OCI-M1 (cell line): ENCODE measurements around the gene GBP6.
"Not testable (repeated sequence)": the region's sequence is repeated elsewhere in the genome, so short reads cannot be mapped to it uniquely, and the experiment has no call there.

Experiments
- DNase-seq: peaks from one replicate; lab custom pipeline; 2025; lab: John Stamatoyannopoulos, UW

The GBP6 gene, protein sequence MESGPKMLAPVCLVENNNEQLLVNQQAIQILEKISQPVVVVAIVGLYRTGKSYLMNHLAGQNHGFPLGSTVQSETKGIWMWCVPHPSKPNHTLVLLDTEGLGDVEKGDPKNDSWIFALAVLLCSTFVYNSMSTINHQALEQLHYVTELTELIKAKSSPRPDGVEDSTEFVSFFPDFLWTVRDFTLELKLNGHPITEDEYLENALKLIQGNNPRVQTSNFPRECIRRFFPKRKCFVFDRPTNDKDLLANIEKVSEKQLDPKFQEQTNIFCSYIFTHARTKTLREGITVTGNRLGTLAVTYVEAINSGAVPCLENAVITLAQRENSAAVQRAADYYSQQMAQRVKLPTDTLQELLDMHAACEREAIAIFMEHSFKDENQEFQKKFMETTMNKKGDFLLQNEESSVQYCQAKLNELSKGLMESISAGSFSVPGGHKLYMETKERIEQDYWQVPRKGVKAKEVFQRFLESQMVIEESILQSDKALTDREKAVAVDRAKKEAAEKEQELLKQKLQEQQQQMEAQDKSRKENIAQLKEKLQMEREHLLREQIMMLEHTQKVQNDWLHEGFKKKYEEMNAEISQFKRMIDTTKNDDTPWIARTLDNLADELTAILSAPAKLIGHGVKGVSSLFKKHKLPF

DNA sequence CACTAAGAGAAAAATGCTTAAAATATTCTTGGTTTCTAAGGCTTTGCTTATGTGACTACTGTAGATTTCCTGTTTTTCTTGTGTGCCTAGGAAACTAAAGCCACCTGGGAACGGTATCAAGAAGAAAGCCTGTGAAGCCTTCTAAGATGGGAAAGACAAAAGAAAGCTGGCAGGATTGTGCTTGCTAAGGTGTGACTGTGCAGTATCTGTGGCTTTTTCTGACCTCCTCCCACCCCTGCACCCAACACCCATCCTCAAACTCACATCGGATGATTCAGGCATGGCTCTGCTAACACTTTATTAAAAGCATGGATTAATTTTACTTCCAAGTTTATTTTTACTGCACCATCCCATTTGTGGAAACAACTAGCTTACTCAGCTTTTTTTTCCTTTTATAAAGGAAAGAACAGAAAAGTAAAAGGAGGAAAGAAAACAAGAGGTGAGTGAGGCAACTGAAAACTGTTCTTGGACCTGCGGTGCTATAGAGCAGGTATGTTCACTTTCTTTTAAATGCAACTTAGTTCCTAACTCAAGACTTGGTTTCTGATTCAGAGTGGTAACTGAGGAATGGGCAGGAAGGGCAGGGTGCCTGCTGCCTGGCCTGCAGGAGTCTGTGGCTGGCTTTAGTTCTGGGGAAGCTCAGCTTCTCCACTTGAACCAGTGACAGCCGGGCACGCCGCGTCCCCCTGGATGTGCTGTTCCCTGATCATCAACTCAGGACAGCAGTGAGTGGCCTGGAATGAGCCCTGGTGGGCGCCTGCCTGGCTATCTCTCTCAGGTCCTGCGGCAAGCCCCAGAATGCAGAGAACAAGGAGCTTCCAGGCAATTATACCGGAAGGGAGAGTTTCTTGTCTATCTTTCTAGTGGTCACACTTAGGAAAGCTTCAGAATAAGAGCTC is at the start of gene GBP6:
GBP6 (plus strand) TSS at position 422 of the 899 bp plus-strand sequence. CDS start 4,493 bp downstream, outside the sequence.
- no peak for DNase-seq

GRCh38 chr1:89322402-89322801 is 41.5 kb upstream of the GBP6 start:
- DNase-seq = no peak

DNA sequence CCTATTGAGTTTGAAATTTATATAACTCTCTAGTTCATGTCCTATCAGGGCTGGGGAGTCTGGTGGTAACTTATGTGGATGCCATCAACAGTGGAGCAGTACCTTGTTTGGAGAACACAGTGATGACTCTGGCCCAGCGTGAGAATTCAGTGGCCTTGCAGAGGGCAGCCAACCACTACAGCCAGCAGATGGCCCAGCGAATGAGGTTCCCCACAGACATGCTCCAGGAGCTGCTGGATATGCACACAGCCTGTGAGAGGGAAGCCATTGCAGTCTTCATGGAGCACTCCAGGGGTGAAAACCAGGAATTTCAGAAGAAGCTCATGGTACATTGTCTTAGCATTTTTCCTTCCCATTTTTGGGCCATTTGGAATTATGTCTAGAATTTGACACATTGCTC is 32.0 kb upstream of the GBP6 start:
- DNase-seq = no peak

DNA sequence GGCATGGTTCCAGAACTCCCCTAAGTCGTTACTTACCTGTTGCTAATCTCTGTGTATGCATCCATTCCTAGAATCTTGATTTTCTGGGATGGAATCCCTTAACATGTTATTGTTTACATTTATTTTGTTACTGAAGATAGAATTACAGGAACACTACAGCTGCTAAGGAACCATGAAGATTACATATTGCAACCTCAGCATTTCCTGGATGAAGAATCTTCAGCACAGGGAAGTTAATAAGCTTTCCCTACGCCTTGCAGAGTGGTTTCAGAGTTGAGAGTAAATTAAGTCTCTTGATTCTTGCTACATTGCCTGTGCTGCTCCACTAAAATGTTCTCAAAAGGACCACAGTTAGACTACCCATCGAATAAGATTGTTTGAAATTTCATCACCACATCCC is 31.4 kb upstream of the GBP6 start:
- no peak for DNase-seq

GRCh38 chr1:89335486-89335885 is 28.4 kb upstream of the GBP6 start:
- DNase-seq = peak; percentile 4

DNA sequence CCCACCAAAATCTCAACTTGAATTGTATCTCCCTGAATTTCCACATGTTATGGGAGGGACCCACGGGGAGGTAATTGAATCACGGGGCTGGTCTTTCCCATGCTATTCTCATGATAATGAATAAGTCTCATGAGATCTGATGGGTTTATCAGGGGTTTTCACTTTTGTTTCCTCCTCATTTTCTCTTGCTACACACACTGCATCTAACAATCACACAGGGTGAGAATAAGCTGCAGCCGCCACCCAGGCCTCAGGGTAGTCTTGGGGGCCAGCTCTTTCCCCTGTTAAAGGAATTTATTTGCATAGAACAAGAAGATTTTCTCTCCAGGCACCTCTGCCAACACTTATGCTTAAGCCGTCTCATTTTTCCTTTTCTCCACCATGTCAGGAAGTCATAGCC is 26.0 kb upstream of the GBP6 start:
- DNase-seq = no peak

DNA sequence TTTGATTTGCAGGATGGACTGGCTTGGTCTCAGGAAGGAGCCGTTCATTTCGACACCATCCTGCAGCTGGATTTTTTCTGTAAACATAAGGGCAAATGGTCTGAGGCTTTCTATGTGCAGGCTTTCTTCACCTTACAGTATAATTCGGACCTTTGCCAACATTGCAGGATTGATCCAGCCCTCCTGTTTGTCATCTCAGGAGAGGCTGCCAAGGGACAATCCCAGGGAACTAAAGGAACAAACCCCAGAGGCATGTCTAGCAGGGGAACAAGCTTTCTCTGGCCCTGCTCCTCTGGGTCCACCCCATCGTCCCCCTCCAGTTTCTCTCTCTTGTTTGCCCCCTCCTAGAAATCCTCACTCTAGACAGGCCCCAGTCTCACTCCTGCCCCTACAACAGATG is 24.8 kb upstream of the GBP6 start:
- no peak for DNase-seq

- not testable (repeated sequence) for DNase-seq
Observed at GRCh38 chr1:89345479-89345878, 18.4 kb upstream of the GBP6 start.

DNA sequence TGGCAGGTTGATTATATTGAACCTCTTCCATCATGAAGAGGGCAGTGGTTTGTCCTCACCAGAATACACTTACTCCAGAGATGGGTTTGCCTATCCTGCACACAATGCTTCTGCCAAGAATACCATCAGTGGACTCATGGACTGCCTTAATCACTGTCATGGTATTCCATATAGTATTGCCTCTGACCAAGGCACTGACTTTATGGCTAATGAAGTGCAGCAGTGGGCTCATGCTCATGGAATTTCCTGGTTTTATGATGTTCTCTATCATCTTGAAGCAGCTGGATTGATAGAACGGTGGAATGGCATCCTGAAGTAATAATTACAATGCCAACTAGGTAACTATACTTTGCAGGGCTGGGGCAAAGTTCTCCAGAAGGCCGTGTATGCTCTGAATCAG is 16.6 kb upstream of the GBP6 start:
- DNase-seq = no peak

DNA sequence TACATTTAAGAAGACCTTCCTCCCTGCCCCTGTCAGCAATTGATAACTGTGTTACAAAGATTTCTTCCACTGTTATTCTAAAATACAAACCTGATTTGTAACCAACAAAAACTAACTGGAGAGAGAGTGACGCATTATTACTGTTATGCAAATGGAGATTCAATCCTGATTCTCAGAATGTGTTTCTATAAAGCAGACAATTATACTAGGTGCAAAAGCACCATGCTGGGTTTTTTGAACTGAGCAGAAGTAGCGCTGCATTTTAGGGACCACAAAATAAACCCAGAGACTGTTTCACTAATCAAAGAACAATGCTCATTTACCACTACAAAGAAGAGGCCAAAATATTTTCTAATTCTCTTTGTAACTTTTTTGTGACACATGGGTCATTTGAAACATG is 13.6 kb upstream of the GBP6 start:
- no peak for DNase-seq

GRCh38 chr1:89351597-89352311 is 12.1 kb upstream of the GBP6 start:
- no peak for DNase-seq

- DNase-seq = no peak
Observed at GRCh38 chr1:89352421-89352820, 11.4 kb upstream of the GBP6 start.

DNA sequence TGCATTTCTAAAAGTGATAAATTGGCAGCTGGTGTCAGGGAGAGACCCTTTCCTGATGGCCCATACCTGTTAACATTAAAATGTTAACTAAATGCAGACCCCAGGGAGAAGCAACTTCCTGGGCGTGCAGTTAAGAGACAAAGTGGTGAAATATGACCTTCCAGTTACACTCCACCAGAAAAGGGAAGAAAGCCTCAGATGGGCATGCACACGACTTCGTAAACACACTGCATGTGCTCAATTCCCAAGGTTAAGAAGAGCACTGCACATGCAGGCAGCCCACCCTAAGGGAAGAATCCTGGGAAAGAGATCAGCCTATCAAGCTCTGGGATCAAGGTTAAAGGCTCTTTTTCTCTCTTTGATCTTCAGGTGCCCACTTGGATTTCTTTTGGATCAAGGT is 9.7 kb upstream of the GBP6 start:
- no peak for DNase-seq

DNA sequence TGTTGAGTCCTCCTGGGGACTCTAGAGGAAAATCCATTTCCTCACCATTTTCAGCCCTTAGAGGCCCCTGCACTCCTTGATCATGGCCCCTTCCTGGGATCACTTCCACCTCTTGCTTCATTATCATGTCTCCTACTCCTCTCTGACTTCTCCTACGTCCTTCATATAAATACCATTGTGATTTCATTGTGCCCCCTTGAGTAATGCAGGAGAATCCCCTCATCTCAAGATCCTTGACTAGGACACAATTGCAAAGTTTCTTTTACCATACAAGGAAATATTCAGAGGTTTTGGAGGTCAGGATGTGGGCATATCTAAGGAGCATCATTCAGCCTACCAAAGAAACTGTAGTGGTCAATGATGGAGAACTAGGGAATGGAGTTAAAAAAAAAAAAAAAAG is 8.8 kb upstream of the GBP6 start:
- DNase-seq = no peak

GRCh38 chr1:89356658-89357400 is 7.0 kb upstream of the GBP6 start:
- DNase-seq = no peak

DNA sequence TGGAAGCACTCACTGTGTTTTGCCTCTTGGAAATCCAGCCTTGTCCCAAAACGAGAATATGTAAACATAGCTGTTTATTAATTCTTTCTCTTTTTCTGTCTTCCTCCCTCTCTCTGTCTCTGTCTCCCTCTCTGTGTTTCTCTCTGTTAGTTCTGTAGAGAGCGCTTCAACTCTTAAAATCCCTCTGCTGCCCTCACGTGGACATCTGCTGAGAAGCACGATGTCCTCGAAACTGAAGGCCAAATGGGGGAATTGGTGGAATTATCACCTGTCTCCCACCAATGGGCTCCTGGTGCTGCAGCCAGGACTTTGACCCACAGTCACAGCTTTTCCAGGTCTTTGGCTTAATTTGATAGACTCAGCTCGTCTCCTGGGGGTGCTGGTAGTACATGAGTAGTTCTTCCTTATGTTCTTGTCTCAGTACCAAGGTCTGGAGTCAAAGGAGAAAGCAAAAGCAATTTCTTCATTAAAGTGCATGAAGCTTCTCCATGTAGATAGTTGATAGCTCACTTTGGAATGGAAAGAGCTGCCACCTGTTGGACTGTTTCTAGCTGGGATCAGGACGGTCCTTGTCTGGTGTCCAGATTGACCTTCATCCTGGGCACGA is 5.5 kb upstream of the GBP6 start:
- DNase-seq = peak; percentile 92

DNA sequence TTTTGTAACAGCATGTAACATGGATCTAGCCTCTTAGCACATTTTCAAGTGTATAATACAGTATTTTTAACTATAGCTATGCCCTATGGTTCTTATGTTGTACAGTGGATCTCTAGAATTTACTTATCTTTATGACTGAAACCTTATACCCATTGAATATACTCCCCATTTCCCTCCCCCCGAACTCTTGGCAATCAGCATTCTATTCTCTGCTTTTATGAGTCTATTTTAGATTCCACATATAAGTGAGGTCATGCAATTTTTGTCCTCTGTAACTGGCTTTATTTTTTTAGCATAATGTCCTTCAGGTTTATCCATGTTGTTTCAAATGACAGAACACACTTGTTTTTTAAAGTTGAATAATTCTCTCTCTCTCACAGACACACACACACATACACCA is 3.1 kb upstream of the GBP6 start:
- DNase-seq = no peak

DNA sequence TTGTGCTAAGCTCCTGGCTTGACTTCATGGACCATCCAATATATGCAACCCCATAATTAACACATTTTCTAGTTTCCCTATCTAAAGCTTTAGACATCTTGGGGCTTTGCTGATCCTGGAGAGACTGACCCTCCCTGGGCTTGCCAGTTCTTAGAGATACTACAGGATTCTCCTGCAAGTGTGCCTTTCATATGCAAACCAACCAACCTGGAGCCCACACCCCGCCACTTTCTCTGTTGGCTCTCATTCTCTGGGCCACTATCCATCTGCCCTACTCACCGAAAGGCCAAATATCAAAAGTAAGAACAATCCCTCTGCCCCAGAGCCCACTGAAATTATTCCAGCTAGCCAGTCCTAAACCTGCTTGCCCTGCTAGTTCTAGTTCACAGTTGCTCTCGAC is 2.2 kb upstream of the GBP6 start:
- DNase-seq = no peak

- peak; percentile 57 for DNase-seq
Observed at GRCh38 chr1:89363196-89363595, 663 bp upstream of the GBP6 start.

- DNase-seq = no peak
Observed at GRCh38 chr1:89364954-89365550, 1.2 kb downstream of the GBP6 start.
